Parathyroid adenoma (tissue), 2 donors: ENCODE results near the gene INO80B.

Source experiments
- H2AFZ ChIP-seq: fragments of 300-600 bp; sonication (generic); one replicate; pipeline ENCODE4 v1.7.0; 2017; ENCODE audit warnings: antibody characterized with exemption, mild to moderate bottlenecking
- H3K27ac ChIP-seq: fragments of 300-600 bp; sonication (generic); one replicate; pipeline ENCODE4 v1.7.0; 2017
- H3K27me3 ChIP-seq: fragments of 300-600 bp; sonication (generic); one replicate; pipeline ENCODE4 v1.7.0; 2017; ENCODE audit warnings: low read length; ENCODE audit not compliant: control insufficient read depth, insufficient read depth
- H3K36me3 ChIP-seq: fragments of 300-600 bp; sonication (generic); one replicate; pipeline ENCODE4 v1.7.0; 2017; ENCODE audit warnings: low read length; ENCODE audit not compliant: control insufficient read depth, insufficient read depth
- H3K4me1 ChIP-seq: fragments of 300-600 bp; sonication (generic); one replicate; pipeline ENCODE4 v1.7.0; 2017; ENCODE audit warnings: control low read depth
- H3K4me2 ChIP-seq: fragments of 300-600 bp; sonication (generic); one replicate; pipeline ENCODE4 v1.7.0; 2017; ENCODE audit warnings: low read length
- H3K4me3 ChIP-seq: fragments of 300-600 bp; sonication (generic); one replicate; pipeline ENCODE4 v1.7.0; 2017; ENCODE audit warnings: low read depth, low read length
- H3K79me2 ChIP-seq: fragments of 300-600 bp; sonication (generic); one replicate; pipeline ENCODE4 v1.7.0; 2017; ENCODE audit warnings: control low read depth
- H3K9ac ChIP-seq: fragments of 300-600 bp; sonication (generic); one replicate; pipeline ENCODE4 v1.7.0; 2017; ENCODE audit warnings: mild to moderate bottlenecking
- H3K9me3 ChIP-seq: fragments of 300-600 bp; sonication (generic); one replicate; pipeline ENCODE4 v1.7.0; 2017; ENCODE audit warnings: low read length; ENCODE audit not compliant: control insufficient read depth
- TF ChIP-seq, protein P1 (sequence below): fragments of 300-600 bp; sonication (generic); IDR thresholded peaks from one replicate; pipeline ENCODE4 v1.7.0; 2017; ENCODE audit warnings: antibody characterized with exemption, mild to moderate bottlenecking
- donor health status: primary hyperparathyroidism.

INO80B gene

DNA sequence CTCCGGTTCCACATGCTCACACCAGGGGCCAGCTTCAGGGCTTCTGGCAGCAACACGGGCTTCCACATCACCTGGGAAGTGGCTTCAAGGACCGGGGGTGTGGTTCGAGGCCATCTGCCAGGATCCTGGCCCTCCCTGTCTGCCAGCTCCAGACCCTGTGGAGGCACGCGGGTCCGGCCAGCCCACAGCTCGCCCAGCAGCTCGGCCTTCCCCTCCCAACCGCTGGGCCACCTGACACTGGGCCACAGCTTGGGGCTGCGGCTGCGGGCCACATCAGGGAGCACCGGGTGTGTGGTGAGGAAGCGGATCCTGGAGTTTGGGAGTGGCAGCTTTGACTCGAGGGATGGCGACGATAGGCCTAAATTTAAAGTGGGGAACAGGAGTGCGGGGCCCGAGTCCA, 40.4 kb upstream of the INO80B start:
- no peak overlapping the region for H3K4me3 ChIP-seq
- H3K27ac ChIP-seq, result peak overlapping the region; percentile 76
- no peak overlapping the region for H3K9ac ChIP-seq

DNA sequence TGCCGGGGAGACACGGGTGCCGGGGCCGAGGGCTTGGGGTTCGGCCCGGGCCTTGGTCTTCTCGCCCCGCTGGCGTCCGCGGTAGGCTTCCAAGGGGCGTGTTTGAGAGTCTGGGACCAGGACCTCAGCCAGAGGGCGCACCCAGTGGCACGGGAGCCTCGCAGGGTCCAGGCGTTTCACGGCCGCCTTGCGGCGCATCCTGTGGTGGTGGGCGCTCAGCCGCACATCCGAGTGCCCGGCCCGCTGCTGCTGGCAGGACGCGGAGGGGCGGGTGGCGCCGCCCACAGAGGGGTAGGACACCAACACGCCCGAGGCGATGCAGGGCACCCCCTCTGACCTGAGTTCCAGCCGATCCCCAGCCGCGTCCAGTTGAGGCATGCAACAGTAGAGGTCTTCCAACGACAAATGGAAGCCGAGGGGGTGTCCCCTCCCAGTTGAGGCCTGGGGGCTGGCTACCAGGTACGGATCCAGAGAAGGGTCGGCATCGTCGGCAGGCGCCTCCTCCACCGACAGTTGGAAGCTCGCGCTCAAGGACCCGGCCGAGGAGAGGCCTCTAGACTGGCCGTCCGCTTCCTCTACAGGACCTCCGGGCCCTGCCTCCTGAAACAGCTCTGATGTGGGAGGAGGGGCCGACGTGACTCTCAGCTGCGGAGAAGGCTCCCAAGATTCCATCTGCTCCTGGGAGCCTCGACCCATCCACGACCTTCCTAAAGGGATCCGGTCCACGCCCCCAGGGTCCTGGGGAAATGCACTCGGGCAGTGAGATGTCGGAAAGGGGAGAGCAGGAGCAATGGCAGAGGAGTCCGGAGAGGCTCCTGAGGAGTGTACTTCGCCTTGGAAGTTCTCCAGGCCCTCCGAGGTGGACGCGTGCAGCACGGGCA, 39.8 kb upstream of the INO80B start:
- H3K4me1 ChIP-seq, result no peaks in the 10 kb centered on the region
- H3K9ac ChIP-seq, result peak overlapping the region; percentile 33
- no peaks in the 10 kb centered on the region for H3K27me3 ChIP-seq
- H3K4me2 ChIP-seq, result peak overlapping the region; percentile 15
- no peaks in the 10 kb centered on the region for H3K79me2 ChIP-seq
- no peaks in the 10 kb centered on the region for H3K36me3 ChIP-seq
- TF ChIP-seq, protein P1, sequence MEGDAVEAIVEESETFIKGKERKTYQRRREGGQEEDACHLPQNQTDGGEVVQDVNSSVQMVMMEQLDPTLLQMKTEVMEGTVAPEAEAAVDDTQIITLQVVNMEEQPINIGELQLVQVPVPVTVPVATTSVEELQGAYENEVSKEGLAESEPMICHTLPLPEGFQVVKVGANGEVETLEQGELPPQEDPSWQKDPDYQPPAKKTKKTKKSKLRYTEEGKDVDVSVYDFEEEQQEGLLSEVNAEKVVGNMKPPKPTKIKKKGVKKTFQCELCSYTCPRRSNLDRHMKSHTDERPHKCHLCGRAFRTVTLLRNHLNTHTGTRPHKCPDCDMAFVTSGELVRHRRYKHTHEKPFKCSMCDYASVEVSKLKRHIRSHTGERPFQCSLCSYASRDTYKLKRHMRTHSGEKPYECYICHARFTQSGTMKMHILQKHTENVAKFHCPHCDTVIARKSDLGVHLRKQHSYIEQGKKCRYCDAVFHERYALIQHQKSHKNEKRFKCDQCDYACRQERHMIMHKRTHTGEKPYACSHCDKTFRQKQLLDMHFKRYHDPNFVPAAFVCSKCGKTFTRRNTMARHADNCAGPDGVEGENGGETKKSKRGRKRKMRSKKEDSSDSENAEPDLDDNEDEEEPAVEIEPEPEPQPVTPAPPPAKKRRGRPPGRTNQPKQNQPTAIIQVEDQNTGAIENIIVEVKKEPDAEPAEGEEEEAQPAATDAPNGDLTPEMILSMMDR, result no peak
- no peaks in the 10 kb centered on the region for H3K9me3 ChIP-seq
- H3K27ac ChIP-seq, result peak overlapping the region; percentile 76
- H2AFZ ChIP-seq, result peak overlapping the region; percentile 86
- no peak overlapping the region for H3K4me3 ChIP-seq

More for the DNA sequence above, 40.4 kb upstream of the INO80B start:
- Histone ChIP-seq H3K36me3 (no peaks in the 10 kb centered on the region), H3K79me2 (no peaks in the 10 kb centered on the region), H3K4me1 (no peaks in the 10 kb centered on the region), H2AFZ (peak overlapping the region; percentile 86), H3K9me3 (no peaks in the 10 kb centered on the region), H3K4me2 (no peak overlapping the region), H3K27me3 (no peaks in the 10 kb centered on the region)
- TF ChIP-seq, protein P1, result no peak

DNA sequence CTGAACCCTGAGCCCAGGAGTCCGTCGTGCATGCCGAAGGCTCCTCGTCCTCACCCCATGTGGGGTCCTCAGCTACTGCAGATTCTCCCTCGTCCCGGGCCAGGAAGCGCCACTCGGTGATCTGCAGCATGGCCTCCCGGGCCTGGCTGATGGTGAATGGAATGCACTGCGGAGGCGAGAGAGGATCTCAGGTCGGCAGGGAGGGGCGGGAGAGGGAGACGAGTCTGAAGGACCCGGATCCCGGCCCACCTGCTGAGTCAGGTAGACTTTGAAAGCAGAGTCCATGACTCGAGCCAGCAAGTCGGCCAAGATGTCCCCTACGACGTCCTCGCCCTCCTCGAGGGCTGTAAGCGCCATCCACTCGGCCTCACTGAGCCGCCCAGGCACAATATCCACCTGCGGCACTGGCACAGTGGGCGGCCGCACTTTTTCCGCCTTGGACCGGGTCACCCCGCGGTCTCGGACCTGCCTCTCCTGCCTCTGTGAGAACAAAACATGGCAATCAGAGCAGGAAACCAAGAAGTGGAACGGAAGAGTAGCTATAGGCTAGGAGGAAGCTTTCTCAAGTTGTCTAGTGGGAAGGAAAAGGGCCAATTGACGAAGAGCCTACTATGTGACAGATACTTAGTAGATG, 39.0 kb upstream of the INO80B start:
- peak overlapping the region; percentile 86 for H2AFZ ChIP-seq

DNA sequence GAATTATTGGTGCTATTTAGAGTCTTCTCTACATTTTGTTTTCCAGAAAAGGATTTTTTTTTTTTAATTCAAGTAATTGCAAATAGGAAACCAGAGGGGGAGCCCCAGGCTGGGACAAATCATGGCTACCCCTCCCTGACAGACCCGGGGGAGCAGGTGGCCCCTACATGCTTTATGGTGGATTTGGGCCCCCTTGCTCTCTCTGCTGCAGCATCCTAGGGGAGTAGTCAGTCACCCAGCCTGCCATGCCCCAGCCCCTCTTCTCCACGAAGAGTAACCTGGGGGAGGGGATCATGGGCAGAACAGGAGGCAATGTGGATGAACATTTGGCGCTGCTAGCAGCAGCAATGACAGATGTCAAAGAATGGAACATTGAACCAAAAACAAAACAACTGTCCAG, 38.1 kb upstream of the INO80B start:
- Histone ChIP-seq H3K4me3 (no peak overlapping the region), H2AFZ (no peak overlapping the region), H3K79me2 (no peaks in the 10 kb centered on the region), H3K27me3 (no peaks in the 10 kb centered on the region), H3K4me2 (no peak overlapping the region), H3K9ac (no peak overlapping the region), H3K9me3 (no peaks in the 10 kb centered on the region), H3K27ac (no peak overlapping the region), H3K36me3 (no peaks in the 10 kb centered on the region), H3K4me1 (no peaks in the 10 kb centered on the region)
- TF ChIP-seq, protein P1, result no peak

More for the DNA sequence above, 39.0 kb upstream of the INO80B start:
- peak overlapping the region; percentile 76 for H3K27ac ChIP-seq
- no peak overlapping the region for H3K4me2 ChIP-seq
- H3K9ac ChIP-seq, result peak overlapping the region; percentile 33
- H3K9me3 ChIP-seq, result no peaks in the 10 kb centered on the region
- no peak overlapping the region for H3K4me3 ChIP-seq
- H3K4me1 ChIP-seq, result no peaks in the 10 kb centered on the region
- H3K36me3 ChIP-seq, result no peaks in the 10 kb centered on the region
- no peaks in the 10 kb centered on the region for H3K27me3 ChIP-seq
- TF ChIP-seq, protein P1, result no peak
- H3K79me2 ChIP-seq, result no peaks in the 10 kb centered on the region
